Stimulated activated CD4-positive, alpha-beta T cell treated with anti-CD3 and anti-CD28 coated beads, Interleukin-1b, Interleukin-23, amount 100 ng/mL, for 24 hours (primary cell): ENCODE measurements around the gene RHBDD3.

Experiments
- DNase-seq, 4 experiments: peaks; one replicate each; pipeline ENCODE4 v3.0.0-alpha.2; 2020; ENCODE audit warnings: low read depth in 4 of 4, low spot score in 1 of 4

RHBDD3 gene

GRCh38 chr22:29218758-29219408 lies 48.9 kb downstream of the RHBDD3 start:
- no peak for DNase-seq

GRCh38 chr22:29217827-29218757 lies 49.7 kb downstream of the RHBDD3 start:
- DNase-seq, result no peak

- no peak for DNase-seq
Observed at GRCh38 chr22:29216873-29217666, 50.7 kb downstream of the RHBDD3 start.

- DNase-seq, result no peak
Observed at GRCh38 chr22:29216011-29216872, 51.5 kb downstream of the RHBDD3 start.

- DNase-seq, result no peak
Observed at GRCh38 chr22:29215012-29215860, 52.5 kb downstream of the RHBDD3 start.

- no peak for DNase-seq
Observed at GRCh38 chr22:29214232-29214631, 53.5 kb downstream of the RHBDD3 start.

- no peak for DNase-seq
Observed at GRCh38 chr22:29213493-29213892, 54.3 kb downstream of the RHBDD3 start.

GRCh38 chr22:29212743-29213142 lies 55.0 kb downstream of the RHBDD3 start:
- DNase-seq, result no peak

GRCh38 chr22:29211466-29211865 lies 56.3 kb downstream of the RHBDD3 start:
- no peak for DNase-seq

- DNase-seq, result no peak
Observed at GRCh38 chr22:29211066-29211465, 56.7 kb downstream of the RHBDD3 start.
